ENCODE measurements around the gene CCDC61.

The CCDC61 gene

DNA sequence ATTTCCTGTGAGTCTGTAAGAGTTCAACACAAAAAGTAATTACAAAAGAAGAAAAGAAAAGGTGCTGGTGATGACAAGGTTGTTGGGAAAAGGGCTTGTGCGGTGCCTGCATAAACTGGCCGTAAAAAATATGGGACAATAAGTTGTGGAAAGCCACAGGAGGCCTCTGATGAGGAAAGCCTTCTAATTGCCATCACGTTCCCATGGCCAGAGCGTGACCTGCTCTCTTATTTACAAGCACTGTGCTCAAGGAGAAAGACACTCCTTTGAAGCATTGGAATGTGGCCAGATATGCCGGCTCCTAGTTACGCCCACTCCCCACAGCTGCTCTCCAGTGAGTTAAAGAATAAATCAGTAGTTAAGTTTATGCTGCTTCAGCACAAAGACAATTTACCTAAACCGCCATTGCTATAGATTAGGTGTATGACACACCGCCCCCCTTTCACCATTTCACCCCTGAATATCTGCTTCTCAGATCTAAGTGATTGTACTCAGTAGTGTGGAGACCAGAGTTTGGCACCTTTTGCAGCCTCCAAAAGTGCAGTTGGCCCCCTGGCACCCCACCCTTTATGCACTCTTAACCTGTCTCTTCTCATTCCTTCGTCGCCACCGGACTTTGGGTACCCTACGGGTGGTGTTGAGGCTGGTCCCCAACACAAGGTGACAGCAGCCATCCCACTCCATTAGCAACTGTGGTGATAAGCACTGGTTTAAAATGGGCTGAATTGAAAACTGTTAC, 35.7 kb downstream of the CCDC61 start:
- no peak overlapping the region for H3K4me3 ChIP-seq (IDR thresholded peaks at IDR 0.05; ENCODE audit: insufficient read depth, low read depth, low read length)
- no peaks in the 10 kb centered on the region for H3K27me3 ChIP-seq (ENCODE audit: insufficient read depth, low read depth)
- no peaks in the 10 kb centered on the region for H4K20me1 ChIP-seq (ENCODE audit: insufficient read depth)
- no peaks in the 10 kb centered on the region for H3K79me2 ChIP-seq (ENCODE audit: insufficient read depth, low read depth)
- H3K36me3 ChIP-seq (ENCODE audit: insufficient read depth) = no peaks in the 10 kb centered on the region
- no peak overlapping the region for H3K4me2 ChIP-seq
- no peak overlapping the region for H2AFZ ChIP-seq (ENCODE audit: low read depth)
- H3K4me1 ChIP-seq (ENCODE audit: low read depth, poor library complexity, severe bottlenecking) = no peaks in the 10 kb centered on the region
- H3K27ac ChIP-seq = no peak overlapping the region
- TF ChIP-seq, protein P1, sequence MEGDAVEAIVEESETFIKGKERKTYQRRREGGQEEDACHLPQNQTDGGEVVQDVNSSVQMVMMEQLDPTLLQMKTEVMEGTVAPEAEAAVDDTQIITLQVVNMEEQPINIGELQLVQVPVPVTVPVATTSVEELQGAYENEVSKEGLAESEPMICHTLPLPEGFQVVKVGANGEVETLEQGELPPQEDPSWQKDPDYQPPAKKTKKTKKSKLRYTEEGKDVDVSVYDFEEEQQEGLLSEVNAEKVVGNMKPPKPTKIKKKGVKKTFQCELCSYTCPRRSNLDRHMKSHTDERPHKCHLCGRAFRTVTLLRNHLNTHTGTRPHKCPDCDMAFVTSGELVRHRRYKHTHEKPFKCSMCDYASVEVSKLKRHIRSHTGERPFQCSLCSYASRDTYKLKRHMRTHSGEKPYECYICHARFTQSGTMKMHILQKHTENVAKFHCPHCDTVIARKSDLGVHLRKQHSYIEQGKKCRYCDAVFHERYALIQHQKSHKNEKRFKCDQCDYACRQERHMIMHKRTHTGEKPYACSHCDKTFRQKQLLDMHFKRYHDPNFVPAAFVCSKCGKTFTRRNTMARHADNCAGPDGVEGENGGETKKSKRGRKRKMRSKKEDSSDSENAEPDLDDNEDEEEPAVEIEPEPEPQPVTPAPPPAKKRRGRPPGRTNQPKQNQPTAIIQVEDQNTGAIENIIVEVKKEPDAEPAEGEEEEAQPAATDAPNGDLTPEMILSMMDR (conservative IDR thresholded peaks at IDR 0.05; ENCODE audit: low read depth, low read length) = no peak
- H3K9ac ChIP-seq = no peak overlapping the region

DNA sequence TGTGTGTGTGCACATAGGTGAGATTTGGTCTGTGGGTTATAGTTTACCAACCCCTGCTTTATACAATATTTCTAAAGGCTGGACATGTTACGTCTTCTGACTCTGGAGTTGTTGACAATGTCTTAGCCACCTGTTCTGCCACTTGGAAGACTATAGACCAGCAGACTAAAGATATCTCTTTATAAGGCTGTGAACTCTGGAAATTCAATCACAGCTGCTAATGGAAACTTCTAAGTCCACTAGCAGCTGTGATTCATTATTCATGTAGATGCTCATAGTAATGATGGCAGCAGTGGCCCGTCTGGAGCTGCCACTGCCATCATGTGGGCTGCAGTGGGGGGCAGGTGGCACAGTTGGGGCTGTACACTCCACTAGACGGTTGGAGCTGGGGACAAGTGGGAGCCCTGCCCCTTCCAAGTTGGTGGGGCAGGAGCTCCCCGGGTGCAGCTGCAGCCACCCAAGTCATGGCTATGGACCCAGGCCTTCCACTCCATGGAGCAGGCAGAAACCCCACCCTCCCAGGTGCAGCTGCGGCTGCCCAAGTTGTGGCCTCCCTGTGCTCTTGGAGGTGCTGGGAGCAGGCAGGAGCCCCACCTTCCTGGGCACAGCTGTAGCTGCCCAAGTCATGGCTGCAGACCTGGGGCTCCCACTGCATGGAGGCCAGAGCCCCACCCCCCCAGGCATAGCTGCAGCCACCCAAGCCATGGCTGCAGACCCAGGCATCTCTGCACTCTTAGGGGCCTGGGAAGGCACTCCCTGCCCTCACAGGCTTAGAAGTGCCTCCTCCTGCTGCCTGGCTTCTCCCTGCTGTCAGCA, 36.7 kb downstream of the CCDC61 start:
- H3K27me3 ChIP-seq (ENCODE audit: insufficient read depth, low read depth) = no peaks in the 10 kb centered on the region
- H3K4me3 ChIP-seq (IDR thresholded peaks at IDR 0.05; ENCODE audit: insufficient read depth, low read depth, low read length) = no peak overlapping the region
- TF ChIP-seq, protein P1 (conservative IDR thresholded peaks at IDR 0.05; ENCODE audit: low read depth, low read length) = no peak
- no peaks in the 10 kb centered on the region for H3K4me1 ChIP-seq (ENCODE audit: low read depth, poor library complexity, severe bottlenecking)
- no peaks in the 10 kb centered on the region for H3K79me2 ChIP-seq (ENCODE audit: insufficient read depth, low read depth)
- H3K4me2 ChIP-seq = no peak overlapping the region
- H3K27ac ChIP-seq = no peak overlapping the region
- H2AFZ ChIP-seq (ENCODE audit: low read depth) = no peak overlapping the region
- no peaks in the 10 kb centered on the region for H3K36me3 ChIP-seq (ENCODE audit: insufficient read depth)
- H3K9ac ChIP-seq = no peak overlapping the region
- H4K20me1 ChIP-seq (ENCODE audit: insufficient read depth) = no peaks in the 10 kb centered on the region

DNA sequence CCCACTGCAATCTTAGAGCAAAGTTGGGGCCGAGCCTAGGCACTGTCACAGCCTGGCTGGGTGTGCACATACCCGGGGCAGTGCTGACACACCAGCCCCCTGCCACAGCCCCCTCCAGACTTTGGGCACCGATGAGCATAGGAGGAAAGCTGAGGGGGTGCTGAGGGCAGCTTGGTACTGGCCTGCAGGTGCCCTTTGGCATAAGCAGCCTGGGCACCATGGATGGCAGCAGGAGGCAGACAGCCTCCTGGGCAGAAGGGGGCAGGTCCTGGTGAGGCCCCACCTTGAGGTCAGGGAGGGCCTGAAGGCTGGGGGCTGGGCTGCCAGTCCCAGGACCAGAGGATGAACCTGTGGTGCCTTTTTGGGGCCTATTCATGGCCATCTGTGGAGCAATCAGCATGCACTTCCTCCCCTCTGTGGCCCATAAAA, 37.3 kb downstream of the CCDC61 start:
- H3K9ac ChIP-seq = no peak overlapping the region
- H3K27me3 ChIP-seq (ENCODE audit: insufficient read depth, low read depth) = no peaks in the 10 kb centered on the region
- TF ChIP-seq, protein P1 (conservative IDR thresholded peaks at IDR 0.05; ENCODE audit: low read depth, low read length) = no peak
- no peak overlapping the region for H3K4me2 ChIP-seq
- H3K79me2 ChIP-seq (ENCODE audit: insufficient read depth, low read depth) = no peaks in the 10 kb centered on the region
- no peaks in the 10 kb centered on the region for H4K20me1 ChIP-seq (ENCODE audit: insufficient read depth)
- no peaks in the 10 kb centered on the region for H3K36me3 ChIP-seq (ENCODE audit: insufficient read depth)
- no peak overlapping the region for H2AFZ ChIP-seq (ENCODE audit: low read depth)
- no peaks in the 10 kb centered on the region for H3K4me1 ChIP-seq (ENCODE audit: low read depth, poor library complexity, severe bottlenecking)
- no peak overlapping the region for H3K4me3 ChIP-seq (IDR thresholded peaks at IDR 0.05; ENCODE audit: insufficient read depth, low read depth, low read length)
- H3K27ac ChIP-seq = no peak overlapping the region

DNA sequence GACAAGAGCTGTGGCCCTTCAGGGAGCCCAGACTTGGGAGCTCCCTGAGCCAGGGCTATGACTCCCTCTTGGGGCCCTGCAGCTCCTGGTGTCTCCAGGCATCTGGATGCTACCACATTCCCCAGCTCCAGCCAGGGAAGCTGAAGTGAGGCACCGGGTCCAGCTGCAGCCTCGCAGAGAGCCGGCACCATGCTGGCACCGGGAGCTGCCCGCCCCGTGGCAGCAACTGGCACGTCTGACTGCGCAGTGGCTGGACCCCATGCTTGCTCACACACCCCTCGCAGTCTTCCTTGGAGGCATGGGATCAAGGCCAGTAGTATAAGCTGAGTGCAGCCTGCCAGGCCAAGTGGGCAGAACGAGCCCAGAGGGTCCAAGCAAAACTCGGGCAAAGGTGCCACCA, 38.1 kb downstream of the CCDC61 start:
- TF ChIP-seq, protein P1 (conservative IDR thresholded peaks at IDR 0.05; ENCODE audit: low read depth, low read length) = no peak
- Histone ChIP-seq H4K20me1 (ENCODE audit: insufficient read depth) (no peaks in the 10 kb centered on the region), H3K79me2 (ENCODE audit: insufficient read depth, low read depth) (no peaks in the 10 kb centered on the region), H3K4me2 (no peak overlapping the region), H3K27me3 (ENCODE audit: insufficient read depth, low read depth) (no peaks in the 10 kb centered on the region), H3K4me3 (IDR thresholded peaks at IDR 0.05; ENCODE audit: insufficient read depth, low read depth, low read length) (no peak overlapping the region), H3K9ac (no peak overlapping the region), H3K36me3 (ENCODE audit: insufficient read depth) (no peaks in the 10 kb centered on the region), H2AFZ (ENCODE audit: low read depth) (no peak overlapping the region), H3K4me1 (ENCODE audit: low read depth, poor library complexity, severe bottlenecking) (no peaks in the 10 kb centered on the region), H3K27ac (no peak overlapping the region)
